WTC11 (cell line): ENCODE data around the gene HDGFL2. TPM values are rescaled to one million over a fixed set of nuclear protein-coding genes. Genes with fewer than 3 reads are reported as not detected.

Experiments used
- ATAC-seq: fragments of 200-7000 bp; cut with Tn5 transposase; 2 replicates; pipeline ENCODE4 v1.10.0; 2021; ENCODE audit warnings: mild to moderate bottlenecking, moderate library complexity
- CTCF ChIA-PET: fragments of 300-600 bp; sonication (Branson Sonifier 250); formaldehyde crosslinking; loops from one replicate; lab custom pipeline; 2021; ENCODE audit warnings: antibody characterized with exemption; lab: Charles Lee
- POLR2A ChIA-PET: fragments of 350-600 bp; sonication (Branson Sonifier 250); formaldehyde crosslinking; loops from one replicate; lab custom pipeline; 2021; ENCODE audit warnings: antibody characterized with exemption; lab: Charles Lee
- DNase-seq: peaks from one replicate; pipeline ENCODE4 v3.0.0; 2021; ENCODE audit warnings: low spot score
- H3K27ac Mint-ChIP-seq: 2 replicates; pipeline ENCODE4 v1.8.0; 2021; ENCODE audit warnings: mixed read lengths
- H3K27me3 Mint-ChIP-seq: 2 replicates; pipeline ENCODE4 v1.8.0; 2021; ENCODE audit warnings: low read depth, mild to moderate bottlenecking, moderate library complexity, mixed read lengths
- H3K36me3 Mint-ChIP-seq: 2 replicates; pipeline ENCODE4 v1.8.0; 2021; ENCODE audit warnings: mixed read lengths
- H3K4me1 Mint-ChIP-seq: 2 replicates; pipeline ENCODE4 v1.8.0; 2022; ENCODE audit warnings: mixed read lengths
- H3K4me3 Mint-ChIP-seq: 2 replicates; pipeline ENCODE4 v1.8.0; 2021; ENCODE audit warnings: mild to moderate bottlenecking, moderate library complexity, mixed read lengths
- H3K9me3 Mint-ChIP-seq: 2 replicates; pipeline ENCODE4 v1.8.0; 2021; ENCODE audit warnings: mixed read lengths
- CREM ChIP-seq: sonication (generic); formaldehyde crosslinking; IDR thresholded peaks from 2 replicates; pipeline ENCODE4 v1.8.1; 2022; ENCODE audit warnings: mild to moderate bottlenecking, missing genetic modification reagents, moderate library complexity
- ELF4 ChIP-seq: sonication (generic); formaldehyde crosslinking; IDR thresholded peaks from 2 replicates; pipeline ENCODE4 v1.8.1; 2022; ENCODE audit warnings: low read depth, mild to moderate bottlenecking, moderate library complexity, missing genetic modification reagents
- FOXJ3 ChIP-seq: sonication (generic); formaldehyde crosslinking; IDR thresholded peaks from 2 replicates; pipeline ENCODE4 v1.9.0; 2021; ENCODE audit warnings: missing genetic modification reagents, mild to moderate bottlenecking, borderline replicate concordance
- GABPB1 ChIP-seq: sonication (generic); formaldehyde crosslinking; IDR thresholded peaks from 2 replicates; pipeline ENCODE4 v1.8.1; 2023; ENCODE audit warnings: mild to moderate bottlenecking, missing genetic modification reagents
- JAZF1 ChIP-seq: fragments of 250-450 bp; sonication (Bioruptor Pico); IDR thresholded peaks from 2 replicates; pipeline ENCODE4 v1.9.0; 2021; ENCODE audit warnings: moderate library complexity, mild to moderate bottlenecking, inconsistent platforms
- NR3C1 ChIP-seq: sonication (generic); formaldehyde crosslinking; conservative IDR thresholded peaks from 2 replicates; pipeline ENCODE4 v1.8.1; 2023; ENCODE audit warnings: low read depth, mild to moderate bottlenecking, missing genetic modification reagents
- PRRX2 ChIP-seq: fragments of 250-450 bp; sonication (Bioruptor Pico); IDR thresholded peaks from 2 replicates; pipeline ENCODE4 v1.8.0; 2021; ENCODE audit warnings: mild to moderate bottlenecking
- ZNF138 ChIP-seq: sonication (generic); formaldehyde crosslinking; conservative IDR thresholded peaks from 2 replicates; pipeline ENCODE4 v1.8.1; 2022; ENCODE audit warnings: mild to moderate bottlenecking, moderate library complexity, missing genetic modification reagents
- ZNF263 ChIP-seq: sonication (generic); formaldehyde crosslinking; IDR thresholded peaks from 2 replicates; pipeline ENCODE4 v1.8.1; 2022; ENCODE audit warnings: low read depth, mild to moderate bottlenecking, moderate library complexity, missing genetic modification reagents
- ZNF416 ChIP-seq: fragments of 250-450 bp; sonication (Bioruptor Pico); IDR thresholded peaks from 2 replicates; pipeline ENCODE4 v1.9.0; 2021; ENCODE audit warnings: mild to moderate bottlenecking, inconsistent platforms
- total RNA-seq: library from RNA; stranded (reverse); gene quantifications from 3 replicates; pipeline ENCODE4 v1.2.3, GENCODE V29; 2021
- TF ChIP-seq, protein P1 (sequence below): sonication (generic); formaldehyde crosslinking; IDR thresholded peaks from 2 replicates; pipeline ENCODE4 v1.8.0; 2022; ENCODE audit warnings: mild to moderate bottlenecking, missing genetic modification reagents
- TF ChIP-seq, protein P2 (sequence below): sonication (generic); formaldehyde crosslinking; IDR thresholded peaks from 2 replicates; pipeline ENCODE4 v1.8.0; 2022; ENCODE audit warnings: missing genetic modification reagents
- TF ChIP-seq, protein P3 (sequence below): sonication (generic); formaldehyde crosslinking; IDR thresholded peaks from 2 replicates; pipeline ENCODE4 v1.8.0; 2023; ENCODE audit warnings: mild to moderate bottlenecking, missing genetic modification reagents
- TF ChIP-seq, protein P4 (sequence below): sonication (generic); formaldehyde crosslinking; IDR thresholded peaks from 2 replicates; pipeline ENCODE4 v1.8.1; 2023; ENCODE audit warnings: mild to moderate bottlenecking, missing genetic modification reagents
- TF ChIP-seq, protein P5 (sequence below): sonication (generic); formaldehyde crosslinking; IDR thresholded peaks from 2 replicates; pipeline ENCODE4 v1.8.1; 2022; ENCODE audit warnings: mild to moderate bottlenecking, missing genetic modification reagents, moderate library complexity, borderline replicate concordance
- TF ChIP-seq, protein P6 (sequence below): fragments of 250-450 bp; sonication (Bioruptor Pico); IDR thresholded peaks from 2 replicates; pipeline ENCODE4 v1.9.0; 2021; ENCODE audit warnings: mild to moderate bottlenecking
- TF ChIP-seq, protein P7 (sequence below): sonication (generic); formaldehyde crosslinking; IDR thresholded peaks from 2 replicates; pipeline ENCODE4 v1.8.1; 2022; ENCODE audit warnings: mild to moderate bottlenecking, moderate library complexity, missing genetic modification reagents
- TF ChIP-seq, protein P8 (sequence below): sonication (generic); formaldehyde crosslinking; IDR thresholded peaks from 2 replicates; pipeline ENCODE4 v1.8.0; 2022; ENCODE audit warnings: mild to moderate bottlenecking, missing genetic modification reagents

The HDGFL2 gene
- total RNA-seq, 1 experiment from 2014 or later, result 115 TPM

DNA sequence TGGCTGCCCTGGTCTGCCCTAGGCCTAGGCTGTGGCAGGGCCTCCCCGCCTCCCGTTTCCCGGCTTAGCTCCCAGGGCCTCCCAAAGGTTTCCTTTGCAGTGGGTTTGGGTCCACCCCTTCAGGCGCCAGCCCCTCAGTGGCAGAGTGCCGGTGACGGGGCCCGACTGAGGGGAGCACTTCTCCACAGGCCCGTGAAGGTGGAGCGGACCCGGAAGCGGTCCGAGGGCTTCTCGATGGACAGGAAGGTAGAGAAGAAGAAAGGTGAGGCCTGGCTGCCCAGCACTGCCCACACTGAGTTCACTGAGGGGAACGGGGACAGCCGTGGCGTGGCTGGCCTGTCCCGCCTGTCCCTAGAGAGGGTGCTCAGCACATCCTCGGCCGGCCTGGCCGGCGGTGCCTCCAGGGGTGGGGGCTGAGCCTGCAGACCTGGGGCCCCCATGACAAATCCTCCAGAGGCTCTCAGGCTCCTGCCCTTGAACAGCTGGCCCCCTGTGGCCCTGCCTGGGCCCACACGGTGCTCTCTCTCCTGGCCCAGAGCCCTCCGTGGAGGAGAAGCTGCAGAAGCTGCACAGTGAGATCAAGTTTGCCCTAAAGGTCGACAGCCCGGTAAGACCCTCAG lies 25.8 kb downstream of the HDGFL2 start:
- Mint-ChIP-seq H3K4me1 (no peaks in the 10 kb centered on the region), H3K27me3 (no peaks in the 10 kb centered on the region)
- POLR2A ChIA-PET, result no interaction called here

More for the DNA sequence above, 25.8 kb downstream of the HDGFL2 start:
- ATAC-seq (no peak), DNase-seq (no peak)
- no peak overlapping the region for H3K27ac Mint-ChIP-seq
- peaks cover 13% of the 10 kb centered on the region for H3K36me3 Mint-ChIP-seq
- CTCF ChIA-PET, result interaction anchor here (1.0 to 1.6 kb wide), 3 partner anchors 18 to 231 kb away, joined by 3 to 4 read pairs (median 3); no protein-coding TSS in a partner anchor
- no peak for TF ChIP-seq FOXJ3
- TF ChIP-seq, protein P1, sequence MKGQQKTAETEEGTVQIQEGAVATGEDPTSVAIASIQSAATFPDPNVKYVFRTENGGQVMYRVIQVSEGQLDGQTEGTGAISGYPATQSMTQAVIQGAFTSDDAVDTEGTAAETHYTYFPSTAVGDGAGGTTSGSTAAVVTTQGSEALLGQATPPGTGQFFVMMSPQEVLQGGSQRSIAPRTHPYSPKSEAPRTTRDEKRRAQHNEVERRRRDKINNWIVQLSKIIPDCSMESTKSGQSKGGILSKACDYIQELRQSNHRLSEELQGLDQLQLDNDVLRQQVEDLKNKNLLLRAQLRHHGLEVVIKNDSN (CRISPR knock-in tag), result no peak
- TF ChIP-seq ELF4 (CRISPR knock-in tag), result no peak
- no peak for TF ChIP-seq ZNF416 (CRISPR knock-in tag)
- TF ChIP-seq, protein P2, sequence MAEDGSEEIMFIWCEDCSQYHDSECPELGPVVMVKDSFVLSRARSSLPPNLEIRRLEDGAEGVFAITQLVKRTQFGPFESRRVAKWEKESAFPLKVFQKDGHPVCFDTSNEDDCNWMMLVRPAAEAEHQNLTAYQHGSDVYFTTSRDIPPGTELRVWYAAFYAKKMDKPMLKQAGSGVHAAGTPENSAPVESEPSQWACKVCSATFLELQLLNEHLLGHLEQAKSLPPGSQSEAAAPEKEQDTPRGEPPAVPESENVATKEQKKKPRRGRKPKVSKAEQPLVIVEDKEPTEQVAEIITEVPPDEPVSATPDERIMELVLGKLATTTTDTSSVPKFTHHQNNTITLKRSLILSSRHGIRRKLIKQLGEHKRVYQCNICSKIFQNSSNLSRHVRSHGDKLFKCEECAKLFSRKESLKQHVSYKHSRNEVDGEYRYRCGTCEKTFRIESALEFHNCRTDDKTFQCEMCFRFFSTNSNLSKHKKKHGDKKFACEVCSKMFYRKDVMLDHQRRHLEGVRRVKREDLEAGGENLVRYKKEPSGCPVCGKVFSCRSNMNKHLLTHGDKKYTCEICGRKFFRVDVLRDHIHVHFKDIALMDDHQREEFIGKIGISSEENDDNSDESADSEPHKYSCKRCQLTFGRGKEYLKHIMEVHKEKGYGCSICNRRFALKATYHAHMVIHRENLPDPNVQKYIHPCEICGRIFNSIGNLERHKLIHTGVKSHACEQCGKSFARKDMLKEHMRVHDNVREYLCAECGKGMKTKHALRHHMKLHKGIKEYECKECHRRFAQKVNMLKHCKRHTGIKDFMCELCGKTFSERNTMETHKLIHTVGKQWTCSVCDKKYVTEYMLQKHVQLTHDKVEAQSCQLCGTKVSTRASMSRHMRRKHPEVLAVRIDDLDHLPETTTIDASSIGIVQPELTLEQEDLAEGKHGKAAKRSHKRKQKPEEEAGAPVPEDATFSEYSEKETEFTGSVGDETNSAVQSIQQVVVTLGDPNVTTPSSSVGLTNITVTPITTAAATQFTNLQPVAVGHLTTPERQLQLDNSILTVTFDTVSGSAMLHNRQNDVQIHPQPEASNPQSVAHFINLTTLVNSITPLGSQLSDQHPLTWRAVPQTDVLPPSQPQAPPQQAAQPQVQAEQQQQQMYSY (CRISPR knock-in tag), result no peak
- TF ChIP-seq, protein P3, sequence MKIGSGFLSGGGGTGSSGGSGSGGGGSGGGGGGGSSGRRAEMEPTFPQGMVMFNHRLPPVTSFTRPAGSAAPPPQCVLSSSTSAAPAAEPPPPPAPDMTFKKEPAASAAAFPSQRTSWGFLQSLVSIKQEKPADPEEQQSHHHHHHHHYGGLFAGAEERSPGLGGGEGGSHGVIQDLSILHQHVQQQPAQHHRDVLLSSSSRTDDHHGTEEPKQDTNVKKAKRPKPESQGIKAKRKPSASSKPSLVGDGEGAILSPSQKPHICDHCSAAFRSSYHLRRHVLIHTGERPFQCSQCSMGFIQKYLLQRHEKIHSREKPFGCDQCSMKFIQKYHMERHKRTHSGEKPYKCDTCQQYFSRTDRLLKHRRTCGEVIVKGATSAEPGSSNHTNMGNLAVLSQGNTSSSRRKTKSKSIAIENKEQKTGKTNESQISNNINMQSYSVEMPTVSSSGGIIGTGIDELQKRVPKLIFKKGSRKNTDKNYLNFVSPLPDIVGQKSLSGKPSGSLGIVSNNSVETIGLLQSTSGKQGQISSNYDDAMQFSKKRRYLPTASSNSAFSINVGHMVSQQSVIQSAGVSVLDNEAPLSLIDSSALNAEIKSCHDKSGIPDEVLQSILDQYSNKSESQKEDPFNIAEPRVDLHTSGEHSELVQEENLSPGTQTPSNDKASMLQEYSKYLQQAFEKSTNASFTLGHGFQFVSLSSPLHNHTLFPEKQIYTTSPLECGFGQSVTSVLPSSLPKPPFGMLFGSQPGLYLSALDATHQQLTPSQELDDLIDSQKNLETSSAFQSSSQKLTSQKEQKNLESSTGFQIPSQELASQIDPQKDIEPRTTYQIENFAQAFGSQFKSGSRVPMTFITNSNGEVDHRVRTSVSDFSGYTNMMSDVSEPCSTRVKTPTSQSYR (CRISPR knock-in tag), result no peak
- TF ChIP-seq CREM (CRISPR knock-in tag), result no peak
- TF ChIP-seq JAZF1, result no peak
- TF ChIP-seq, protein P4, sequence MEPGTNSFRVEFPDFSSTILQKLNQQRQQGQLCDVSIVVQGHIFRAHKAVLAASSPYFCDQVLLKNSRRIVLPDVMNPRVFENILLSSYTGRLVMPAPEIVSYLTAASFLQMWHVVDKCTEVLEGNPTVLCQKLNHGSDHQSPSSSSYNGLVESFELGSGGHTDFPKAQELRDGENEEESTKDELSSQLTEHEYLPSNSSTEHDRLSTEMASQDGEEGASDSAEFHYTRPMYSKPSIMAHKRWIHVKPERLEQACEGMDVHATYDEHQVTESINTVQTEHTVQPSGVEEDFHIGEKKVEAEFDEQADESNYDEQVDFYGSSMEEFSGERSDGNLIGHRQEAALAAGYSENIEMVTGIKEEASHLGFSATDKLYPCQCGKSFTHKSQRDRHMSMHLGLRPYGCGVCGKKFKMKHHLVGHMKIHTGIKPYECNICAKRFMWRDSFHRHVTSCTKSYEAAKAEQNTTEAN (CRISPR knock-in tag), result no peak
- TF ChIP-seq, protein P5, sequence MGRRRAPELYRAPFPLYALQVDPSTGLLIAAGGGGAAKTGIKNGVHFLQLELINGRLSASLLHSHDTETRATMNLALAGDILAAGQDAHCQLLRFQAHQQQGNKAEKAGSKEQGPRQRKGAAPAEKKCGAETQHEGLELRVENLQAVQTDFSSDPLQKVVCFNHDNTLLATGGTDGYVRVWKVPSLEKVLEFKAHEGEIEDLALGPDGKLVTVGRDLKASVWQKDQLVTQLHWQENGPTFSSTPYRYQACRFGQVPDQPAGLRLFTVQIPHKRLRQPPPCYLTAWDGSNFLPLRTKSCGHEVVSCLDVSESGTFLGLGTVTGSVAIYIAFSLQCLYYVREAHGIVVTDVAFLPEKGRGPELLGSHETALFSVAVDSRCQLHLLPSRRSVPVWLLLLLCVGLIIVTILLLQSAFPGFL (CRISPR knock-in tag), result no peak
- TF ChIP-seq, protein P6, sequence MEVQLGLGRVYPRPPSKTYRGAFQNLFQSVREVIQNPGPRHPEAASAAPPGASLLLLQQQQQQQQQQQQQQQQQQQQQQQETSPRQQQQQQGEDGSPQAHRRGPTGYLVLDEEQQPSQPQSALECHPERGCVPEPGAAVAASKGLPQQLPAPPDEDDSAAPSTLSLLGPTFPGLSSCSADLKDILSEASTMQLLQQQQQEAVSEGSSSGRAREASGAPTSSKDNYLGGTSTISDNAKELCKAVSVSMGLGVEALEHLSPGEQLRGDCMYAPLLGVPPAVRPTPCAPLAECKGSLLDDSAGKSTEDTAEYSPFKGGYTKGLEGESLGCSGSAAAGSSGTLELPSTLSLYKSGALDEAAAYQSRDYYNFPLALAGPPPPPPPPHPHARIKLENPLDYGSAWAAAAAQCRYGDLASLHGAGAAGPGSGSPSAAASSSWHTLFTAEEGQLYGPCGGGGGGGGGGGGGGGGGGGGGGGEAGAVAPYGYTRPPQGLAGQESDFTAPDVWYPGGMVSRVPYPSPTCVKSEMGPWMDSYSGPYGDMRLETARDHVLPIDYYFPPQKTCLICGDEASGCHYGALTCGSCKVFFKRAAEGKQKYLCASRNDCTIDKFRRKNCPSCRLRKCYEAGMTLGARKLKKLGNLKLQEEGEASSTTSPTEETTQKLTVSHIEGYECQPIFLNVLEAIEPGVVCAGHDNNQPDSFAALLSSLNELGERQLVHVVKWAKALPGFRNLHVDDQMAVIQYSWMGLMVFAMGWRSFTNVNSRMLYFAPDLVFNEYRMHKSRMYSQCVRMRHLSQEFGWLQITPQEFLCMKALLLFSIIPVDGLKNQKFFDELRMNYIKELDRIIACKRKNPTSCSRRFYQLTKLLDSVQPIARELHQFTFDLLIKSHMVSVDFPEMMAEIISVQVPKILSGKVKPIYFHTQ (CRISPR knock-in tag), result no peak
- TF ChIP-seq, protein P7, sequence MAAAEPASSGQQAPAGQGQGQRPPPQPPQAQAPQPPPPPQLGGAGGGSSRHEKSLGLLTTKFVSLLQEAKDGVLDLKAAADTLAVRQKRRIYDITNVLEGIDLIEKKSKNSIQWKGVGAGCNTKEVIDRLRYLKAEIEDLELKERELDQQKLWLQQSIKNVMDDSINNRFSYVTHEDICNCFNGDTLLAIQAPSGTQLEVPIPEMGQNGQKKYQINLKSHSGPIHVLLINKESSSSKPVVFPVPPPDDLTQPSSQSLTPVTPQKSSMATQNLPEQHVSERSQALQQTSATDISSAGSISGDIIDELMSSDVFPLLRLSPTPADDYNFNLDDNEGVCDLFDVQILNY (CRISPR knock-in tag), result no peak
- no peak for TF ChIP-seq PRRX2
- TF ChIP-seq, protein P8, sequence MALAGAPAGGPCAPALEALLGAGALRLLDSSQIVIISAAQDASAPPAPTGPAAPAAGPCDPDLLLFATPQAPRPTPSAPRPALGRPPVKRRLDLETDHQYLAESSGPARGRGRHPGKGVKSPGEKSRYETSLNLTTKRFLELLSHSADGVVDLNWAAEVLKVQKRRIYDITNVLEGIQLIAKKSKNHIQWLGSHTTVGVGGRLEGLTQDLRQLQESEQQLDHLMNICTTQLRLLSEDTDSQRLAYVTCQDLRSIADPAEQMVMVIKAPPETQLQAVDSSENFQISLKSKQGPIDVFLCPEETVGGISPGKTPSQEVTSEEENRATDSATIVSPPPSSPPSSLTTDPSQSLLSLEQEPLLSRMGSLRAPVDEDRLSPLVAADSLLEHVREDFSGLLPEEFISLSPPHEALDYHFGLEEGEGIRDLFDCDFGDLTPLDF (CRISPR knock-in tag), result no peak
- TF ChIP-seq ZNF263 (CRISPR knock-in tag), result no peak
- no peak for TF ChIP-seq GABPB1 (CRISPR knock-in tag)
- TF ChIP-seq NR3C1, result no peak
- TF ChIP-seq ZNF138 (CRISPR knock-in tag), result no peak
- no peak overlapping the region for H3K4me3 Mint-ChIP-seq
- H3K9me3 Mint-ChIP-seq, result no peaks in the 10 kb centered on the region
